GM12878 (cell line): Measurements from ENCODE around the gene EFCAB11.
"Not testable (repeated sequence)": the region's sequence is repeated elsewhere in the genome, so short reads cannot be mapped to it uniquely, and the experiment has no call there.

Source experiments
- CTCF ChIP-seq, 3 experiments: IDR thresholded peaks in 2 of 3; conservative IDR thresholded peaks in 1 of 3; 2 replicates each; pipeline ENCODE4 v1.5.1; 2011; ENCODE audit warnings: low read depth in 3 of 3, low read length in 3 of 3, mild to moderate bottlenecking in 3 of 3, control low read depth in 2 of 3, moderate library complexity in 2 of 3, inconsistent platforms in 1 of 3, mixed read lengths in 1 of 3; ENCODE audit not compliant: control insufficient read depth in 2 of 3, insufficient read depth in 1 of 3; ENCODE audit errors: extremely low read depth in 1 of 3
- RFX5 ChIP-seq: IDR thresholded peaks from 2 replicates; pipeline ENCODE4 v1.6.1; 2011; ENCODE audit warnings: low read depth, low read length, improper control_type of control experiment

GRCh38 chr14:89874091-89874490 lies 80.4 kb downstream of the EFCAB11 start:
- TF ChIP-seq CTCF (IDR thresholded peaks at IDR 0.05 in 2 of 3, conservative IDR thresholded peaks at IDR 0.05 in 1 of 3; ENCODE audit: control insufficient read depth in 2 of 3, extremely low read depth in 1 of 3, insufficient read depth in 1 of 3, low read depth in 3 of 3, low read length in 3 of 3); RFX5: not testable (repeated sequence)
